Natural killer cell (primary cell): ENCODE results near the gene RGMA. TPM values are rescaled to one million over a fixed set of nuclear protein-coding genes. Genes with fewer than 3 reads are reported as not detected.

Source experiments
- ATAC-seq, 3 donors: fragments of 150-1000 bp in 2 of 3; fragments of 200-7000 bp in 1 of 3; cut with Tn5 transposase; 1 replicate in 1 of 3; 2 replicates in 2 of 3; pipeline ENCODE4 v1.10.0; 2021; ENCODE audit warnings: mild to moderate bottlenecking in 2 of 3, moderate library complexity in 2 of 3
- DNase-seq, 2 donors: peaks; one replicate each; pipeline versions ENCODE4 v3.0.0 to v3.0.0-alpha.2; 2013 to 2021; ENCODE audit warnings: mixed read lengths in 1 of 2
- H3K27ac ChIP-seq: one replicate; pipeline ENCODE4 v1.5.1; 2013; ENCODE audit warnings: mild to moderate bottlenecking, low read length
- H3K27me3 ChIP-seq: one replicate; pipeline ENCODE4 v1.6.1; 2013; ENCODE audit warnings: low read length; ENCODE audit not compliant: control insufficient read depth, insufficient read depth
- H3K36me3 ChIP-seq: one replicate; pipeline ENCODE4 v1.6.1; 2013; ENCODE audit warnings: low read length; ENCODE audit not compliant: control insufficient read depth, insufficient read depth
- H3K4me1 ChIP-seq: one replicate; pipeline ENCODE4 v1.6.1; 2013; ENCODE audit warnings: low read length; ENCODE audit not compliant: control insufficient read depth, insufficient read depth
- H3K4me3 ChIP-seq: one replicate; pipeline ENCODE4 v1.5.1; 2013; ENCODE audit warnings: low read length
- H3K9me3 ChIP-seq: one replicate; pipeline ENCODE4 v1.6.1; 2013; ENCODE audit warnings: low read length; ENCODE audit not compliant: control insufficient read depth, insufficient read depth
- H3K27ac Mint-ChIP-seq, 2 donors: one replicate each; pipeline ENCODE4 v1.8.0; 2022; ENCODE audit warnings: mild to moderate bottlenecking in 2 of 2, mixed read lengths in 2 of 2, moderate library complexity in 1 of 2
- H3K27me3 Mint-ChIP-seq, 2 donors: one replicate each; pipeline ENCODE4 v1.8.0; 2022; ENCODE audit warnings: low read depth in 2 of 2, mixed read lengths in 2 of 2
- H3K36me3 Mint-ChIP-seq: one replicate; pipeline ENCODE4 v1.8.0; 2022; ENCODE audit warnings: mixed read lengths
- H3K4me1 Mint-ChIP-seq, 2 donors: one replicate each; pipeline ENCODE4 v1.8.0; 2022; ENCODE audit warnings: mixed read lengths in 2 of 2
- H3K4me3 Mint-ChIP-seq: one replicate; pipeline ENCODE4 v1.8.0; 2022; ENCODE audit warnings: mild to moderate bottlenecking, moderate library complexity, mixed read lengths
- H3K9me3 Mint-ChIP-seq, 2 donors: one replicate each; pipeline ENCODE4 v1.8.0; 2022; ENCODE audit warnings: mixed read lengths in 2 of 2
- WGBS: methylation state at CpG from one replicate; pipeline ENCODE4 v1.1.7; 2013; ENCODE audit warnings: missing lambda C conversion rate; ENCODE audit not compliant: insufficient coverage; 5-methylcytosine and 5-hydroxymethylcytosine counted together
- intact Hi-C: fragments of 100-400 bp; cut with micrococcal nuclease; formaldehyde crosslinking; loops from one replicate; pipeline ENCODE4 v1.14.2; 2022
- total RNA-seq, 4 donors: library from RNA; stranded (reverse); fragments of 120-200 nt in 1 of 4; gene quantifications; one replicate each; pipeline versions ENCODE4 v1.2.3 to v1.2.4, GENCODE V29; 2013 to 2022
- TF ChIP-seq, protein P1 (sequence below): fragments of 200-600 bp; IDR thresholded peaks from one replicate; pipeline ENCODE4 v1.8.0; 2022; ENCODE audit warnings: antibody characterized with exemption

RGMA gene
- total RNA-seq, 3 donors from 2014 or later (not counting 1 experiment from before 2014, with no cell fraction given): not detected

GRCh38 chr15:93031103-93031464 lies 57.9 kb downstream of the RGMA start:
- intact Hi-C loops: no loop called here
- H3K9me3 ChIP-seq: no peaks in the 10 kb centered on the region
- H3K4me1 Mint-ChIP-seq: peaks cover 17 to 36% of the 10 kb centered on the region in 2 donors
- no peak overlapping the region for H3K27ac ChIP-seq
- H3K36me3 Mint-ChIP-seq: no peaks in the 10 kb centered on the region
- ATAC-seq (no peak), DNase-seq (no peak)
- H3K27ac Mint-ChIP-seq: peak overlapping the region in 1 of 2 donors; percentile 59
- no peak overlapping the region for H3K4me3 ChIP-seq
- no peaks in the 10 kb centered on the region for H3K9me3 Mint-ChIP-seq
- TF ChIP-seq, protein P1, sequence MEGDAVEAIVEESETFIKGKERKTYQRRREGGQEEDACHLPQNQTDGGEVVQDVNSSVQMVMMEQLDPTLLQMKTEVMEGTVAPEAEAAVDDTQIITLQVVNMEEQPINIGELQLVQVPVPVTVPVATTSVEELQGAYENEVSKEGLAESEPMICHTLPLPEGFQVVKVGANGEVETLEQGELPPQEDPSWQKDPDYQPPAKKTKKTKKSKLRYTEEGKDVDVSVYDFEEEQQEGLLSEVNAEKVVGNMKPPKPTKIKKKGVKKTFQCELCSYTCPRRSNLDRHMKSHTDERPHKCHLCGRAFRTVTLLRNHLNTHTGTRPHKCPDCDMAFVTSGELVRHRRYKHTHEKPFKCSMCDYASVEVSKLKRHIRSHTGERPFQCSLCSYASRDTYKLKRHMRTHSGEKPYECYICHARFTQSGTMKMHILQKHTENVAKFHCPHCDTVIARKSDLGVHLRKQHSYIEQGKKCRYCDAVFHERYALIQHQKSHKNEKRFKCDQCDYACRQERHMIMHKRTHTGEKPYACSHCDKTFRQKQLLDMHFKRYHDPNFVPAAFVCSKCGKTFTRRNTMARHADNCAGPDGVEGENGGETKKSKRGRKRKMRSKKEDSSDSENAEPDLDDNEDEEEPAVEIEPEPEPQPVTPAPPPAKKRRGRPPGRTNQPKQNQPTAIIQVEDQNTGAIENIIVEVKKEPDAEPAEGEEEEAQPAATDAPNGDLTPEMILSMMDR: no peak
- peaks cover 30% of the 10 kb centered on the region for H3K4me1 ChIP-seq
- H3K27me3 Mint-ChIP-seq: peaks cover 2 to 4% of the 10 kb centered on the region in 2 donors
- WGBS: 77% methylated on average over 9 of the region's 9 CpGs
- no peak overlapping the region for H3K4me3 Mint-ChIP-seq
- no peaks in the 10 kb centered on the region for H3K27me3 ChIP-seq
- H3K36me3 ChIP-seq: peaks cover 12% of the 10 kb centered on the region

DNA sequence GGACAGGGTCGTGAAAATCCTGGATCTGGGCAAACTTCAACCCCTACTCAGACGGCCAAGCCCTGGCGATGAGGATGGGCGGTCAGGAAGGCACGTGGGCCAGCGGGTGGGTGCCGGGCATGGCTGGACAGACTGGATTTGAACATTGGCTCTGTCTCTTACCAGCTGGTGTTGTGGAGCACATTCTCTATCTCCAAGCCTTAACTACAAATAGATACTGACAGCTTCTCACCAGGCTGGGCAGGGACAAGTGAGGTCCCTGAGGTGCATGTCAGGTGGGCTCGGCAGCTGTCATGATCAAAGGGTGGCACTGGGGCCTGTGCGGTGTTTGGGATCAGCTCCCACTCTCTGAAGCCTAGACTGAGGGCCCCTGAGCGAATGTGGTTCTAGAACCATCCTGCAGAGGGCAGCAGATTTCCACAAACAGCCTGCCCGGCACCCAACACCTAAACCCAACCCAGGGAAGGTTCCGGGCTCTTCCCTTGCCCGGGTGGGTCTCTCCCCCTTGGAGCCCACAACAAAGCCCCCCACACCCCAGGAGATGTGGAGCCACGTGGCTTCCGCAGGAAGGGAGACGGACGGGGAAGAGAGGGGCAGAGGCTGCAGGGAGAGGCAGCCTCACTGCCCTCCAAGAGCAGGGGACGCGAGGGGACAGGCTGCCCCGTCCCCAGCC lies 58.4 kb downstream of the RGMA start:
- intact Hi-C loops: loop anchor here (1.0 kb wide), 1 partner anchor 1090 kb away; no protein-coding TSS in a partner anchor
- H3K27ac Mint-ChIP-seq: peak overlapping the region; percentile 59 to 86
- Histone ChIP-seq H3K4me3 (no peak overlapping the region), H3K36me3 (peaks cover 14% of the 10 kb centered on the region), H3K27ac (no peak overlapping the region), H3K4me1 (peaks cover 28% of the 10 kb centered on the region), H3K27me3 (no peaks in the 10 kb centered on the region), H3K9me3 (no peaks in the 10 kb centered on the region)
- H3K27me3 Mint-ChIP-seq: no peaks in the 10 kb centered on the region
- H3K4me3 Mint-ChIP-seq: no peak overlapping the region
- H3K4me1 Mint-ChIP-seq: peaks cover 18 to 37% of the 10 kb centered on the region in 2 donors
- DNase-seq (peak; percentile 65 to 85), ATAC-seq (peak; percentile 84 to 96 (median 90))
- TF ChIP-seq, protein P1: peak; percentile 81
- H3K36me3 Mint-ChIP-seq: no peaks in the 10 kb centered on the region
- no peaks in the 10 kb centered on the region for H3K9me3 Mint-ChIP-seq
- 48% methylated on average over 15 of the region's 20 CpGs for WGBS

GRCh38 chr15:93029836-93030429 lies 59.1 kb downstream of the RGMA start:
- H3K27me3 ChIP-seq: no peaks in the 10 kb centered on the region
- ATAC-seq (no peak), DNase-seq (no peak)
- peak overlapping the region; percentile 59 to 86 for H3K27ac Mint-ChIP-seq
- H3K4me3 ChIP-seq: no peak overlapping the region
- H3K9me3 ChIP-seq: no peaks in the 10 kb centered on the region
- peaks cover 20% of the 10 kb centered on the region for H3K36me3 ChIP-seq
- H3K36me3 Mint-ChIP-seq: peaks cover under 1% of the 10 kb centered on the region
- intact Hi-C loops: loop anchor here (1.0 kb wide), 1 partner anchor 1090 kb away; no protein-coding TSS in a partner anchor
- 82% methylated on average over 12 of the region's 12 CpGs for WGBS
- peaks cover 24 to 43% of the 10 kb centered on the region in 2 donors for H3K4me1 Mint-ChIP-seq
- peaks cover 34% of the 10 kb centered on the region for H3K4me1 ChIP-seq
- no peaks in the 10 kb centered on the region for H3K27me3 Mint-ChIP-seq
- TF ChIP-seq, protein P1: no peak
- no peak overlapping the region for H3K4me3 Mint-ChIP-seq
- no peaks in the 10 kb centered on the region for H3K9me3 Mint-ChIP-seq
- H3K27ac ChIP-seq: no peak overlapping the region
